Islet precursor cell (in vitro differentiated cells): ENCODE data around the gene SPAG5.

Experiments
- DNase-seq: peaks from one replicate; pipeline ENCODE4 v3.0.0-alpha.2; 2018

Gene SPAG5

DNA sequence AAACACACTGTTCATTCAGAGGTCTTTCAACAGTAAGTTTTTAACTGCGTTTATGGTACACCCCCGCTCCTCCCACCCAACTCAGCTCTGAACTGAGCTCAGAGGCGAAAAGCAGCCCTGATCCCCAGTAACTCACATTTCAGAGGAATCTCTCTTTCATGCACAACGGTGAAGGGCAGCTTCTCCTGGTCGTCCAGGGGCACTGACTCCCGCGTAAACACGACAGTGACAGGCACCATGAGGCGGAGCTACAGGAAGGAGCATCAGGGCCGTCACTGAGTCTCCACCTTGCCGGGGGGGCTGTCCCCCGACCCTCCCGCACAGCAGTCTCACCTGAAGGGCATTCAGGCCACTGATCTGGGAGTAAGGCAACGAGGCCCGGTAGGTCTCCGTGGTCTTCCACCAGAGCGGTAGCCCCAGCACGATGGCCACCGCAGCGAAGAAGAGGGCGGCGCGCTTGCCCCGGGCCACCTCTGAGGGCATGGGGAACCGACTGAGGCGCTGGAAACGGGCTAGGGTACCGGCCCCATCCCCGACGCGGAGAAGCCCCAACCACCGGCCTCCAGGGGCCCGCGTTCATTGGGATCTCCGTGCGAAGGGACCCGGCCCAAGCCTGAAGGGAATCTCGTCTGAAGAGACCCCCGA is 28.0 kb downstream of the SPAG5 start:
- DNase-seq = peak; percentile 86

- DNase-seq = no peak
These were observed 29.4 kb downstream of the SPAG5 start for GRCh38 chr17:28569446-28569845.

DNA sequence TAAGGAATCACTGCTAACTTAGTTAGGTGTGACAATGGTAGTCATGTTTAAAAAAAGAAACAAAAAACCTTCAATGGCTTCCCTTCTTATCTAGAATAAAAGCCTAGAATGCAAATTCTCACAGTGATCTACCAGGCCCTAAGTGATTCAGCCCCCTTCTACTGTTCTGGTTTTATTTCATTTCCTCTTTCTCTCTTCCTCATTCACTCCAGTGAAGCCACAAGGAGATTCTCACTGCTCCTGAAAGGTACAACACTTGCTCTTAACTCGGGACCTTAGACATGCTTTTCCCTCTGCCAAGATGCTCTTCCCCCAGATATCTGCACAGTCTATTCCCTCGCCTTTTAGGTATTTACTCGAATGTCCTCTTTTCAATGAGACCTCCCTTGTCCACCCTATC is 31.2 kb downstream of the SPAG5 start:
- DNase-seq = no peak

DNA sequence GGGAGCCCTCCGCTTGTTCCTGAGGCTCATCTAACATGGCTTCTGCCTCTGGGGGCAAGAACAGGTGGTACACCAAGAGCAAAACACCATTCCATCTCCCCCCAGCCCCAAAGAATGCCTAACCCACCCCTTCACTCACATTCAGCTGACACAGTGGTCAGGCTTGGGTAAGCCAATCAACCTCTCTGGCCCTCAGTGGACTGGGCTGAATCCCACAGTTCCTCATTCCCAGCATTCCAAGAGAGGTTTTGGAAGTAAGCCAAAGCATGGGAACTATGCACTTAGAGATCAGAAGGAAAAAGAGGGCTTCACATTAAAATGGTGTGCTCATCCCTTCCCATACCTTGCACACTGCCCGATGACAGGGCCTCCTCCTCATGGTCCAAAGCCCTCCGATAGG is 35.4 kb downstream of the SPAG5 start:
- DNase-seq = peak; percentile 92

DNA sequence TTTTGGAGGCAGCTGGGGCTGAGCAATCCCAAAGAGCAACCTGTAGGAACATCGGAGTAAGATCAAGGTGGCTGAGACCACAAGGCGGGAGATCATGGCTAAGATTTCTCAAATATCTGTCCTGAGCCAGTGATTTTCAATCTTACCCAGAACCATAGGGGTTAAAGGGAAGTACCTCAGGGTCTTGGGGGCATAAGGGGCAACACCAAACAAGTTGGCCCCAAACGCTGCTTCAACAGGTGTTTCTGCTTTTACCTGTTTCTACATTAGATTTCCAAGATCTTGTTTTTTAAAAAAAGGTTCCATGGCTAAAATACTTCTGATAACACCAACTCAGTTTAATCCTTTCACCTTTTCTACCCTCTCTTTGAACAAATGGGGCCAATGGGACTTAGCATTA is 43.8 kb downstream of the SPAG5 start:
- no peak for DNase-seq

GRCh38 chr17:28554565-28554964 is 44.3 kb downstream of the SPAG5 start:
- no peak for DNase-seq

DNA sequence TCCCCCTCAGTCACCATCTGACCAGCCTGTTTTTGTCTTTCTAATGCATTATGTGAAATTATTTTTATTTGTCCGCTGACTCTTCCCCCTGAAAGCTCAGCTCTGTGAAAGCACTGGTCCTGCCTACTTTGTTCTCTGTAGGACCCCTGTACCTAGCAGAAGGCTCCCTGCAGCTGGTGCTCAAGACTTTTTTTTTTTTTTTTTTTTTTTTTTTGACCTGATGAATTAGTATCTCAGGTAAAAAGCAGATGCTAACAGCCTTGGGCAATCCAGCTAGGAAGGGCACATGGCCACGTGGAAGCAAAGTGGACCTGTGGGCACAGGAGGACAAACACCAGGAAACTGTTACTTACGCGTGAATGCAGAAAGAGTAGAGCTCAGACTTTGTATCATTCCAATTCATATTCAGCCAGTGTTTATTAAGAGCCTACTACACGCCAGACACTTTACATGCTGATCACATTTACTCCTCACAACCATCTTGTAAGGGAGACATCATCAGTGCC is 45.8 kb downstream of the SPAG5 start:
- no peak for DNase-seq

DNA sequence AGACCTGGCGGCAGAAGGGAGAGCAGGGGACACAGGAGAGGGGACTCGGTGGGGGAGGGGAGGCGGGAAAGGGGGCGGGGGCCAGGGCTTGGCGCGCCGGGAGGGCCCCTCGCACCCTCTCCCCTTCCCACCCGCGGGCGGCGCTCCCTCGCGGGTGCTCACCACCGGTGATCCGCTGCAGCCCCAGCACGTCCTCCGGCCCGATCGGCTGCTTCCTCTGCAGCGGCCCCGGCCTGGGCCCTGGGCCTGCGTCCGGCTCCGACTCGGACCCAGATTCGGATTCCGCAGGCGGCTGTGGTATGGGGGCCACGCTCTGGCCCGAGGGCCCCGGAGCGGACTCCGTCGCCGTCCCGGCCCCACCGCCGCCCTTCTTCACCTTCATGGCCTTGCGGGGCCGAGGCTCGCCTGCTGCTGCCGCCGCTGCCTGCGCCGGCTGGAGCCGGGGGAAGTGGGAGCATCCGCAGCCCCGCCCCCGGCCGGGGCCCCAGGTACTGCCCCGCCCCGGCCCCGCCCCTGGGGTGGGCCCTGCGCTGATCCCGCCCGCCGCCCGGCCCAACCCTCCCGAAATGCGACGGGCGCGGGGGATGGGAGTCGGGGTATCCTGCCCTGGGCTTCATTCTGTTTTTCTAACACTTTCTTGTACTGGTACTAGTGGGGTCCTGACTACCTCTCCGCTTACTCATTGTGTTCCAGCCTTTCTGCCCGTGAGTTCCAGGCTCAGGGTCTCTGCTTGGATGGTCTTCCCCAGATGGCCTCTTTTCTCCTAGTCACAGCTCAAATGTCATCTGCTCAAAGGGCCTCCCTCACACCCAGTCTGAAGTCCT is 46.4 kb downstream of the SPAG5 start, which contains the start of gene UNC119:
Gene UNC119, minus strand, starts transcription at position 449 of the 824 bp plus-strand sequence. Its CDS starts 67 bp downstream, at position 382.
- peak; percentile 93 for DNase-seq

DNA sequence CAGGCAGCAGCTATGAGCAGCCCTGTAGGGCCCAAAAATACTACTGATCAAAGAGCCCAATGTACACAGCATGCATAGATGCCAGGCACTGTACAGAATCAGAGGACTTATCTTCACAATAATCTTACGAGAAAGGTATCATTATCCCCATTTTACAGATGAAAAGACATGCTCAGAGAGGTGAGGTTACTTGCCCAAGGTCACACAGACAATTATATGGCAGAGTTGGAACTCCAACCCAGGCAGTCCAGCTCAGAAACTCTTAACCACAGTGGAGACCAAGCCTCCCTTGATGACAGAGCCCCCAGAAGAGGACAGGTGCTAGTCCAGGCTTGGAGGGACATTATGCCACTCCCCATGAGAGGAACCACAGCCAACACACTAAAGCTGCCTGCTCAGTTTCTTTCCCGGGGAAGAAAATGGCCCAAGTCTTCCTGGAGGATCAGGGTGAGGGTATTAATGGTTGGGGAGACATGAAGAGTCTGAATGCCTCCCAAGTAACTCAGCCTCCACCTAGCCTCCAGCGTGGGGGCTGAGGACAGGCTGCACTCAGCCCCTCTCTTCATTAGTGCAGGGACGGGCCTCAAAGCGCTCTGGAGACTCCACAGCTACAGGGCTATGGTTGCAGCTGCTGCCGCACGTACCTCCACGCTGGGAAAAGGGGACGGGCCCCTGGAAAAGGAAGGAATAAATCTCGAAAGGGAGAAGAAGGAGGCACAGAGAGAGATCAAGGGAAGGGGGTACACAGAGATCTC is 47.2 kb downstream of the SPAG5 start:
- DNase-seq = no peak

DNA sequence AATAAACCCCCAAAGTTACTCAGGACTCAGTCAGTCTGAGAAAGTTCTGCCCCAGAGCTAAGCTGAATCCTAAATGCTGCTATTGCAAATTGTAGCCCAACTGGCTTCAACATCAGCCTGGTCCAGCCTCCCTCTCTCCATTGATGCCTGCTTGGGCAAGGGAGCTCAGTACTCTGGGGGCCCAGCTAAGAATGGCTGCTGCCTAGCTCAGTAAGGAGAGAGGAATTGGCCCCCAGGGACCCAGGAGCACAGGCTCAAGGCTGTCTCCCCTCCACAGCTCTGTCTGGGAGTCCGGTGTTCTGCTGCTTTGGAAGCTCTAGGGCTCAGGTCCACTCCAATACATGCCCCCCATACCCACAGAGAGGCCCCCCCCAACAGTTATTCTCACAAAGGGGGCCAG is 48.0 kb downstream of the SPAG5 start:
- no peak for DNase-seq

DNA sequence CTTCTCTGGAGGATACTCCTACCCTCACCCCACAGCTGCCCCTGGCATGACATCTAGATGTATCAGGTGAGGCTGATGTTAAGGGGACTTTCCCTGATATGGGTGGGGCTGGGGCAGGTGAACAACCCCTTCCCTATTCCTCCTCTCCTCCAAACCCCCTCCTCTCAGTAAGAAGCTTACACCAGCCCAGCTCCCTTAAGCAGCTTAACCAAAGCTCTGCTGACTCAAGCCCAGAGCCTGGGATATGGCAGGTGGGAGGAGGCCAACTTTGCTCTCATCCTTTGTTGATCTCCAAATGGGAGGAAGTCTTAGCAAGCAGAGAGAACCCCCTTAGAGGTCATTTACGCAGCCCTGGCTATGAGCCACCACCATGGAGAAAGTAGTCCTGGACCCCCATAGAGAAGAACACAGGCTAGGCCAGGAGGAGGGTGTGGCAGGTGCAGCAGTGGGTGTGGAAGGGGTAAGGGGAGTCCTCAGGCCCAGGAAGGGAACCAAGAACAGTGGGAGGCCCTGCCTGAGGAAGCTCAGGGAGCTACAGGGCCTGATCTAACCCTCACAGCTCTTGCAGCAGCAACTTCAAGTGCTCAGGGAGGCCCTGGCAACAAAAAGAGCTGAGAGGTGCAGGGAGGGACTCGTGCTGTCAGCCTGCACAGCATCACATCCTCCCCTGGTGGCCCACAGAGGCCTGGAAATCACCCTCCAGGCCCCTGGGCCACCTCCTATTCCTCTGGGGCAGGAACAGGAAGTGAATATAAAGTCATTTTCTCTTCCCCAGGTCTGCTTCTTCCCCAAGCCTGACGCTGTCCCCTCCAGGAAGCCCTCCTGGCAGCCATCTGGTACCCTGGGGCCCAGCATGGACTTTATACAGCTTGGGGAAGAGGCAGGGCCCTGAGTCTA is 49.3 kb downstream of the SPAG5 start:
- DNase-seq = no peak

GRCh38 chr17:28548417-28549130 is 50.3 kb downstream of the SPAG5 start:
- no peak for DNase-seq

GRCh38 chr17:28547623-28548416 is 51.0 kb downstream of the SPAG5 start:
- peak; percentile 91 for DNase-seq

- DNase-seq = no peak
These were observed 51.7 kb downstream of the SPAG5 start for GRCh38 chr17:28547096-28547622.

- no peak for DNase-seq
These were observed 52.9 kb downstream of the SPAG5 start for GRCh38 chr17:28545787-28546415.

DNA sequence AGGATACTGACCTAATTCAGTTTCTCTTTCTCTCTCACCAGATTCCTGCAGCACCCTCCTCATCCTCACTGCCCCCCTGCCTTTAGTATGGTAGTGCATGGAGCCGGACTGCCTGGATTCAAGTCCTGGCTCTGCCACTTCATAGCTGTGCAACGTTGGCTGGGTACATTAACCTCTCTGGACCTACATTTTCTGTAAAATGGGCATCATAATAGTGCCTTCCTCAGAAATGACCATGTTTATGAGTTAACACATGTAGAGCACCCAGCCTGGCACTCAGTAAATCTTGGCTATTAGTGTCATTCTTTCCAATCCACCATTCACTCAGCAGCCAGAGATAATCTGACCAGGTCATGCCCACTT is 53.7 kb downstream of the SPAG5 start:
- no peak for DNase-seq

DNA sequence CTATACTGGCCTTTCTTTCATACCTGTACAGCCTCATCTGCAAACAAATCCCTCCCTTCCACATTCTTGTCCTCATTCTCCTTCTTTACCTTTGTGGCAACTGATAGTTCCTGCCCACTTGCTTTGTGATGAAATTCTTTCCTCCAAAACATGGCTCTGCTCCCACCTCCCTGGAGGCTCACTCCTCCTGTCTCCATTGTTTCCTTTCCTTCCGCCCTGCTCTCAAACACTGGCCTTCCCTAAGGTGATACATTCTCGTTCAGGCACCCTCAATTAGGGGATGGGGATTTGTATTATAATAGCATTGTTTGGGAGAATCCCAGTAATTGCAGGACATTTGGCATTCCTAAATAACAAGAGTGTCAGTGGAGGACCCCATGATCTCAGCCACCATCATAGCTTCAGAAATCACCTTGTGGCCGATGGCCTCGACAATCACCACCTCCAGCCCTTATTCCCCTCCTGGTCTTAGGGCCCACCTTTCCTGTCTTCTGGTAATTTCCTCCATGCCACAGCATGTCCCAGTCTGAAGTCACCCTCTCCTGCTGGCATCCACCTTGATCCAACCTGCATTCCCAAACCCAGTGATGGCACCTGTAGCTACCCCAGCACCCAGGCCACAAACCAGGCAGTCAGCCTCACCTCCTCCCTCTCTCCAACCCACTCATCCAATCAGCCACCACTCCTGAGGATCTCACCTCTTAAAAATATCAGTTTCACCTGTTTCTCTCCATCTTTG is 54.3 kb downstream of the SPAG5 start:
- no peak for DNase-seq

DNA sequence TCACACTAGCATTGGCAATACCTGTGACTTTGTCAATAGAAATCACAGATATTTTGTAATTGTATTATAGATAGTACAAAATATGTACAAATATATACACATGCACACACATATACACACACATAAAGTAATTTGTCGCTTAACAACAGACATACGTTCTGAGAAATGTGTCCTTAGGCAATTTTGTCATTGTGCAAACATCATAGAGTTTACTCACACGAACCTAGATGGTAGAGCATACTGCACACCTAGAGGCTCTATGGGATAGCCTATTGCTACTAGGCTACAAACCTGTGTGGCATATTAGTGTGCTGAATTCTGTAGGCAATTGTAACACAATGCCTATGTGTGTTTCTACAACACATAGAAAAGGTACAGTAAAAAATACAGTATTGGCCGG is 57.4 kb downstream of the SPAG5 start:
- no peak for DNase-seq

DNA sequence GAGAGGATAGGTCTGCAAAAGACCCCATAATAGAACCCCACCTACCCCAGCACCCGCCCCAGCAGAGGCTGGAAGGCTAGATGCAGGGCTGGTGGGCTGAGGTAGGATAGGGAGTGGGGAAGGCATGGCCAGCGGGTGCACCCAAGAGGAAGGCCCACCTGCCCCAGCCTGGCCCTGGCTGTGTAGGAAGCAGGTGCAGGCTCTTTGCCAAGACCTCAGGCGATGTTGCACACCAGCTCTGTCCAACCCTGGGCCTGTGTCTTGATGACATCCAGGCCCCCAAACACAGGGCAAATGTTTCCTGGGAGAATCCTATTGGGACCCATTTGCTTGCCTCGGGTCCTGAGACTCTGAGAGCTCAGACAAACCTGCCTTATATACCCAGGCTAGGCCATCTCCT is 58.6 kb downstream of the SPAG5 start:
- no peak for DNase-seq
